Memory B cell (primary cell): ENCODE data around the gene PEX13.
"Not testable (repeated sequence)": the region's sequence is repeated elsewhere in the genome, so short reads cannot be mapped to it uniquely, and the experiment has no call there.

Experiments
- ATAC-seq: fragments of 150-1000 bp; cut with Tn5 transposase; 2 replicates; pipeline ENCODE4 v1.10.0; 2021; ENCODE audit warnings: low read depth, mild to moderate bottlenecking, moderate library complexity
- DNase-seq, 2 donors: peaks; one replicate each; pipeline ENCODE4 v3.0.0; 2022; ENCODE audit warnings: low spot score in 2 of 2
- H3K27ac Mint-ChIP-seq: one replicate; pipeline ENCODE4 v1.8.0; 2022; ENCODE audit warnings: mild to moderate bottlenecking, moderate library complexity, mixed read lengths
- H3K27me3 Mint-ChIP-seq: one replicate; pipeline ENCODE4 v1.8.0; 2022; ENCODE audit warnings: mixed read lengths
- H3K36me3 Mint-ChIP-seq: one replicate; pipeline ENCODE4 v1.8.0; 2022; ENCODE audit warnings: mild to moderate bottlenecking, mixed read lengths
- H3K4me1 Mint-ChIP-seq: one replicate; pipeline ENCODE4 v1.8.0; 2022; ENCODE audit warnings: mixed read lengths
- H3K4me3 Mint-ChIP-seq: one replicate; pipeline ENCODE4 v1.8.0; 2022; ENCODE audit warnings: mild to moderate bottlenecking, moderate library complexity, mixed read lengths
- H3K9me3 Mint-ChIP-seq: one replicate; pipeline ENCODE4 v1.8.0; 2022; ENCODE audit warnings: mixed read lengths

Gene PEX13

GRCh38 chr2:61016392-61017002 is 1.0 kb upstream of the PEX13 start:
- peak overlapping the region; percentile 93 for H3K27ac Mint-ChIP-seq
- no peaks in the 10 kb centered on the region for H3K36me3 Mint-ChIP-seq
- ATAC-seq (no peak), DNase-seq (no peak)
- H3K27me3 Mint-ChIP-seq, result no peaks in the 10 kb centered on the region
- H3K4me1 Mint-ChIP-seq, result peaks cover 8% of the 10 kb centered on the region
- no peaks in the 10 kb centered on the region for H3K9me3 Mint-ChIP-seq
- peak overlapping the region; percentile 100 for H3K4me3 Mint-ChIP-seq

DNA sequence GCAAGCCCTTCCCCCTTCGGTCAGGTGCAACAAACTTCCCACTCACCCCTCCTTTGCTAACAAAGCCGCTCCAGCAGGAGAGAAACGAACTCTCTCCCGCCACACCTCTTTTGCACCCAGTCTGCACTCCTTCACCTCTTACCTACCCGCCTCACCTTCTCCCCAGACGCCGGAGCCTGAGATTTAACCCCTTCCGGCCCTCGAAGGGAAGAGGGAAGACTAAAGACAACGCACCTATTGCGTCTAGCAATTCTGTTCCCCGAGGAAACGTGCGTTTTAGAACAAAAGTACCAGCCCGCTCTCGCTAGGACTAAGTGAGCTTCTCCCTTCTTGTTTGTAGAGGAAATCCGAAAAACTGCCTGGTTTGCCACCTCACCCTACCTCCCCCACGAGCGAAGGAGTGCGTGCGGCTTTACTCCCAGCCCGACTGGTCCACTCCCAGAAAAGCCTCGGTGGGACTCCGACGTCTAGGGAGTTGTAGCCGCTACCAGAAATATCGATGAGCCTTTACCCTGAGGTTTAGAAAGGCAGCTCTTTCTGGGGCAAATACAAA is 441 bp upstream of the PEX13 start:
- peak overlapping the region; percentile 100 for H3K4me3 Mint-ChIP-seq
- H3K9me3 Mint-ChIP-seq, result no peaks in the 10 kb centered on the region
- H3K4me1 Mint-ChIP-seq, result peaks cover 10% of the 10 kb centered on the region

DNA sequence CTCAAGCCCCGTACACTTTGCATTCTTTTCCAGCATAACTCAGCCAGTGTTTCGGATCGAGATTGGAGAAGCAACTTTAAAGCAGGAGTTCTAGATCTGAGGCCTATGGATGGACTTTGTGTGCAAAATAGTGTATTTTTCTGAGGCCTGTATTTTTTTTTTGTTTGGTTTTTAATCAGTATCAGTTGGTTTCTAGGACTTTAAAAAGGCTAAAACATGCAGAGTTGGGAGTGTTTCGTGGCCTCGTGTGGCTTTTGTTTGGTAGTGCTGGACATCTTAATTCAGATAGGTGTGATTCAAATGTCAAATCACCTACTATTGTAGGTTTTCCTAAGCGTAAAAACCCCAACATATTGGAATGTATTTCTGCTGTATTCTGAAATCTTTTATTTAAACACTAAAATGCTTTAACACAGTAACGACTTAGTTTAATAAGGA is 817 bp downstream of the PEX13 start:
- Mint-ChIP-seq H3K36me3 (peaks cover 8% of the 10 kb centered on the region), H3K27ac (peak overlapping the region; percentile 93), H3K27me3 (no peaks in the 10 kb centered on the region), H3K4me3 (peak overlapping the region; percentile 100), H3K4me1 (peaks cover 12% of the 10 kb centered on the region), H3K9me3 (no peaks in the 10 kb centered on the region)
- ATAC-seq (no peak), DNase-seq (no peak)

More for the DNA sequence above, 441 bp upstream of the PEX13 start:
- H3K27ac Mint-ChIP-seq, result peak overlapping the region; percentile 93
- DNase-seq, result peak; percentile 26 to 68
- H3K27me3 Mint-ChIP-seq, result no peaks in the 10 kb centered on the region
- H3K36me3 Mint-ChIP-seq, result peaks cover 3% of the 10 kb centered on the region
- ATAC-seq, result peak; percentile 57

DNA sequence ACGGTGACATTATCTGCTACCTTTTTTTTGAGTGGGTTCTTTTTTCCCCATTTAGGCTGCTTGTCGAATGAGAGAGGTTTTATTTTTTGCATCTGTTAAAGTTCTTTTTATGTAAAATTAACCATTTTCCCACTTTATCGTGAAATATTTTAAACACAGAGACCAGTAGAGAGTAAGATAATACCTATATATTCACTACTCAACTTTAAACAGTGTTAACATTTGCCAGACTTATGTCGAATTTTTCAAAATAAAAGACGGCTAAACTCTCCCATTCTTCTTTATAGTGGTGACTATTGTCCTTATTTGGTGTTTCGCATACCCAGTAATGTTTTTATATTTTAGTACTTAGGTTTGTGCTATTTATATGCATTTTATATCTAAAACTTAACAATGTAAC is 1.3 kb downstream of the PEX13 start:
- Mint-ChIP-seq H3K27ac (peak overlapping the region; percentile 93), H3K4me3 (peak overlapping the region; percentile 100), H3K27me3 (no peaks in the 10 kb centered on the region), H3K4me1 (peaks cover 13% of the 10 kb centered on the region), H3K9me3 (no peaks in the 10 kb centered on the region), H3K36me3 (peaks cover 11% of the 10 kb centered on the region)
- ATAC-seq, result no peak
- no peak for DNase-seq

- no peaks in the 10 kb centered on the region for H3K9me3 Mint-ChIP-seq
- ATAC-seq (no peak), DNase-seq (no peak)
- H3K4me3 Mint-ChIP-seq, result no peak overlapping the region
- peaks cover 20% of the 10 kb centered on the region for H3K4me1 Mint-ChIP-seq
- H3K36me3 Mint-ChIP-seq, result peaks cover 14% of the 10 kb centered on the region
- H3K27me3 Mint-ChIP-seq, result no peaks in the 10 kb centered on the region
- no peak overlapping the region for H3K27ac Mint-ChIP-seq
Measured at GRCh38 chr2:61021228-61021660, 3.7 kb downstream of the PEX13 start.

- no peak for ATAC-seq
- Mint-ChIP-seq H3K36me3 (peaks cover 19% of the 10 kb centered on the region), H3K4me3 (no peak overlapping the region), H3K27me3 (no peaks in the 10 kb centered on the region), H3K9me3 (no peaks in the 10 kb centered on the region), H3K27ac (no peak overlapping the region), H3K4me1 (peaks cover 19% of the 10 kb centered on the region)
- no peak for DNase-seq
Measured at GRCh38 chr2:61023670-61024069, 6.2 kb downstream of the PEX13 start.

GRCh38 chr2:61029533-61029932 is 12.0 kb downstream of the PEX13 start:
- ATAC-seq (no peak), DNase-seq (no peak)
- H3K4me3 Mint-ChIP-seq, result no peak overlapping the region
- H3K36me3 Mint-ChIP-seq, result peaks cover 18% of the 10 kb centered on the region
- no peaks in the 10 kb centered on the region for H3K9me3 Mint-ChIP-seq
- H3K27ac Mint-ChIP-seq, result no peak overlapping the region
- H3K27me3 Mint-ChIP-seq, result no peaks in the 10 kb centered on the region
- peaks cover 7% of the 10 kb centered on the region for H3K4me1 Mint-ChIP-seq

- not testable (repeated sequence) for ATAC-seq, H3K4me3 Mint-ChIP-seq, H3K4me1 Mint-ChIP-seq, H3K27ac Mint-ChIP-seq, H3K9me3 Mint-ChIP-seq, DNase-seq, H3K27me3 Mint-ChIP-seq
- H3K36me3 Mint-ChIP-seq, result peaks cover 17% of the 10 kb centered on the region
Measured at GRCh38 chr2:61034592-61034991, 17.1 kb downstream of the PEX13 start.

DNA sequence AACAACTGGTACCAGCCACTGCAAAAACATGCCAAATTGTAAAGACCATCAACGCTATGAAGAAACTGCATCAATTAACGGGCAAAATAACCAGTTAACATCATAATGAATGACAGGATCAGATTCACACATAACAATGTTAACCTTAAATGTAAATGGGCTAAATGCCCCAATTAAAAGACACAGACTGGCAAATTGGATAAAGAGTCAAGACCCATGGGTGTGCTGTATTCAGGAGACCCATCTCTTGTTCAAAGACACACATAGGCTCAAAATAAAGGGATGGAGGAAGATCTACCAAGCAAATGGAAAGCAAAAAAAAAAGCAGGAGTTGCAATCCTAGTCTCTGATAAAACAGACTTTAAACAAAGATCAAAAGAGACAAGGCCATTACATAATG is 19.1 kb downstream of the PEX13 start:
- Mint-ChIP-seq H3K36me3 (peaks cover 20% of the 10 kb centered on the region), H3K4me1 (peaks cover 12% of the 10 kb centered on the region)
- H3K9me3 Mint-ChIP-seq, ATAC-seq, H3K27me3 Mint-ChIP-seq, H3K4me3 Mint-ChIP-seq, H3K27ac Mint-ChIP-seq, DNase-seq: not testable (repeated sequence)

GRCh38 chr2:61042807-61043206 is 25.3 kb downstream of the PEX13 start:
- ATAC-seq (no peak), DNase-seq (no peak)
- H3K27ac Mint-ChIP-seq, result no peak overlapping the region
- H3K36me3 Mint-ChIP-seq, result peaks cover 12% of the 10 kb centered on the region
- peaks cover 12% of the 10 kb centered on the region for H3K4me1 Mint-ChIP-seq
- H3K27me3 Mint-ChIP-seq, result no peaks in the 10 kb centered on the region
- H3K4me3 Mint-ChIP-seq, result no peak overlapping the region
- no peaks in the 10 kb centered on the region for H3K9me3 Mint-ChIP-seq

GRCh38 chr2:61044636-61045035 is 27.1 kb downstream of the PEX13 start:
- H3K27ac Mint-ChIP-seq, result peak overlapping the region; percentile 58
- peaks cover 12% of the 10 kb centered on the region for H3K36me3 Mint-ChIP-seq
- H3K9me3 Mint-ChIP-seq, result no peaks in the 10 kb centered on the region
- peaks cover 12% of the 10 kb centered on the region for H3K4me1 Mint-ChIP-seq
- peak overlapping the region; percentile 6 for H3K4me3 Mint-ChIP-seq
- no peaks in the 10 kb centered on the region for H3K27me3 Mint-ChIP-seq
- DNase-seq (peak in 1 of 2 donors; percentile 8), ATAC-seq (peak; percentile 94)

GRCh38 chr2:61045226-61045625 is 27.7 kb downstream of the PEX13 start:
- H3K9me3 Mint-ChIP-seq, result no peaks in the 10 kb centered on the region
- peaks cover 12% of the 10 kb centered on the region for H3K36me3 Mint-ChIP-seq
- H3K4me1 Mint-ChIP-seq, result peaks cover 12% of the 10 kb centered on the region
- DNase-seq (no peak), ATAC-seq (no peak)
- H3K27me3 Mint-ChIP-seq, result no peaks in the 10 kb centered on the region
- H3K27ac Mint-ChIP-seq, result no peak overlapping the region
- no peak overlapping the region for H3K4me3 Mint-ChIP-seq

DNA sequence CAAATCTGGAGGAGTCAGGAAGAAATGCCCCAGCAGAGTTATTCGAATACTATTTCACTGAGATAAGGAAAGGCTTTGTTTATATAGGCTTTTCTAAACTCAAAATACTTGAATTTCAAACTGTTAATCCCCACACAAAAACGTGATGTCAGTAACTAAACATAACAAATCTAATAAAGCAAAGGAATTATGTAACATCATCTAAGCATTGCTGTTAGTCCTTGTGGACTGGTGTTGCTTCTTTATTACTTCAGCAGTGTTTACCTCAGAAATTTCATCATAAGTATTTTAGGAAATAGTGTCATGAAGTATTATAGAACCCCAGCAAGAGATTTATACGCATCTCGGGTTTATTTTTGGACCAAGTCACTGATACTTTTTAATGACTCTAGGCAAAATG is 28.5 kb downstream of the PEX13 start:
- Mint-ChIP-seq H3K36me3 (peaks cover 12% of the 10 kb centered on the region), H3K27me3 (no peaks in the 10 kb centered on the region), H3K4me3 (no peak overlapping the region), H3K27ac (no peak overlapping the region), H3K9me3 (no peaks in the 10 kb centered on the region), H3K4me1 (peaks cover 10% of the 10 kb centered on the region)
- no peak for DNase-seq
- no peak for ATAC-seq

- H3K27ac Mint-ChIP-seq, result no peak overlapping the region
- ATAC-seq (no peak), DNase-seq (no peak)
- H3K36me3 Mint-ChIP-seq, result peaks cover 5% of the 10 kb centered on the region
- no peak overlapping the region for H3K4me3 Mint-ChIP-seq
- no peaks in the 10 kb centered on the region for H3K4me1 Mint-ChIP-seq
- no peaks in the 10 kb centered on the region for H3K9me3 Mint-ChIP-seq
- H3K27me3 Mint-ChIP-seq, result no peaks in the 10 kb centered on the region
Measured at GRCh38 chr2:61055557-61055956, 38.0 kb downstream of the PEX13 start.

DNA sequence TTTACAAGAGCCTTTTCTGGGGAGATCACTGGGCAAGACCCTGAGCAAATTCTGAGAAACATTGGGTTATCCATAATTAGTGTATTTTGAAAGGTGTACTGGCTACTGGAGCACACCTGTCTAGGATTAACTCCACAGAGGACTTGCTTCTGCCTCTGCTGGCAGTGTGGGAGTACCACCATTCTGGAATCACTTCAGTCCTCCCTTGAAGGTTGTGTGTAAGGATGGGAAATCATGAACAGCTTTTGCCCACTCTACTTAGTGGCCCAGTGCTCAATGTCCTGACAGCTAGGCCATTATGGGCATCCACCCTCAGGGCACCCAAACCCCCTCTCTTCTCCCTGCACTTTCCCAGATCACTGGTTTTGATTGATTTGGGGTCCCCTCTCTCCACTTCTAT is 40.0 kb downstream of the PEX13 start:
- Mint-ChIP-seq H3K4me3 (no peak overlapping the region), H3K9me3 (no peaks in the 10 kb centered on the region), H3K27me3 (no peaks in the 10 kb centered on the region), H3K4me1 (peaks cover 2% of the 10 kb centered on the region), H3K36me3 (peaks cover 5% of the 10 kb centered on the region), H3K27ac (no peak overlapping the region)
- no peak for DNase-seq
- ATAC-seq, result no peak
